Loucy (cell line): ENCODE data around the gene RNF13.
"Not testable (repeated sequence)": the region's sequence is repeated elsewhere in the genome, so short reads cannot be mapped to it uniquely, and the experiment has no call there.

Source experiments
- EZH2phosphoT487 ChIP-seq: fragments of 200-600 bp; IDR thresholded peaks from 2 replicates; pipeline ENCODE4 v1.6.1; 2018; ENCODE audit warnings: antibody characterized with exemption, mild to moderate bottlenecking, moderate library complexity, borderline replicate concordance
- TF ChIP-seq, protein P1 (sequence below): fragments of 200-600 bp; sonication (generic); conservative IDR thresholded peaks from 2 replicates; pipeline ENCODE4 v1.5.1; 2014; ENCODE audit warnings: mild to moderate bottlenecking, antibody characterized with exemption, low read length

GRCh38 chr3:149883860-149884259 lies 70.8 kb downstream of the RNF13 start:
- TF ChIP-seq, protein P1, sequence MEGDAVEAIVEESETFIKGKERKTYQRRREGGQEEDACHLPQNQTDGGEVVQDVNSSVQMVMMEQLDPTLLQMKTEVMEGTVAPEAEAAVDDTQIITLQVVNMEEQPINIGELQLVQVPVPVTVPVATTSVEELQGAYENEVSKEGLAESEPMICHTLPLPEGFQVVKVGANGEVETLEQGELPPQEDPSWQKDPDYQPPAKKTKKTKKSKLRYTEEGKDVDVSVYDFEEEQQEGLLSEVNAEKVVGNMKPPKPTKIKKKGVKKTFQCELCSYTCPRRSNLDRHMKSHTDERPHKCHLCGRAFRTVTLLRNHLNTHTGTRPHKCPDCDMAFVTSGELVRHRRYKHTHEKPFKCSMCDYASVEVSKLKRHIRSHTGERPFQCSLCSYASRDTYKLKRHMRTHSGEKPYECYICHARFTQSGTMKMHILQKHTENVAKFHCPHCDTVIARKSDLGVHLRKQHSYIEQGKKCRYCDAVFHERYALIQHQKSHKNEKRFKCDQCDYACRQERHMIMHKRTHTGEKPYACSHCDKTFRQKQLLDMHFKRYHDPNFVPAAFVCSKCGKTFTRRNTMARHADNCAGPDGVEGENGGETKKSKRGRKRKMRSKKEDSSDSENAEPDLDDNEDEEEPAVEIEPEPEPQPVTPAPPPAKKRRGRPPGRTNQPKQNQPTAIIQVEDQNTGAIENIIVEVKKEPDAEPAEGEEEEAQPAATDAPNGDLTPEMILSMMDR, result not testable (repeated sequence)
- not testable (repeated sequence) for TF ChIP-seq EZH2phosphoT487
